Measurements from ENCODE around the gene VAMP1.
"Not testable (repeated sequence)": the region's sequence is repeated elsewhere in the genome, so short reads cannot be mapped to it uniquely, and the experiment has no call there.

Gene VAMP1

DNA sequence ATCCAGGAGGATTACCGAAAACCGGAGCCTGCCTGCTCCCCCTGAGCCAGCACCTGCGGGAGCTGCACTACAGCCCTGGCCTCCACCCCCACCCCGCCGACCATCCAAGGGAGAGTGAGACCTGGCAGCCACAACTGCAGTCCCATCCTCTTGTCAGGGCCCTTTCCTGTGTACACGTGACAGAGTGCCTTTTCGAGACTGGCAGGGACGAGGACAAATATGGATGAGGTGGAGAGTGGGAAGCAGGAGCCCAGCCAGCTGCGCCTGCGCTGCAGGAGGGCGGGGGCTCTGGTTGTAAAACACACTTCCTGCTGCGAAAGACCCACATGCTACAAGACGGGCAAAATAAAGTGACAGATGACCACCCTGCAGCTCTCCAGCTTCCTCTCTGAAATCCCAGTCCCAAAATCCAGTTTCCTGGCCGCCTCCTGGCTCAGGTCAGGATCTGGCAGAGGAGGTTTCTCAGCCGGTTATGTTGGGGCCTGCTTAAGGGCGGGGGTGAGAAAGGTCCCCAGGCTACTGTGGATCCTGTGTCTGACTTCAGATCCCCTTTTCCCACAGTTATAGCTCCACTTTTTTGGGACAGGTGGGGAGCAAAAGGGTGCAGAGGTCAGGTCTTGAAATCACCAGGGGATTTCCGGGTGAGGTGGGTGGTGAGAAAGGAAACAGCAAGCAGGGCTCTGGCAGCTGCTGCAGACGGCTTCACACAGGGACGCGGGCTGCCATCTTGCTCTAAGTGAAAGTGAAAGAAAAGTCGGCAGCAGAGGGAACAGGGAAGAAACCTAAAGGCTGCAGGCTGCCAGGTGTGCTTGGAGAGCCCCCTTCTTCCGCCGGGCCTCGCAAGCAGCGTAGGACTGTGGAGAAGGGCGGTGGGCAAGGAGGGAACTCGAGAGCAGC is 18.9 kb downstream of the VAMP1 start, which contains the start of gene TAPBPL:
TSS of gene TAPBPL (plus strand) at position 695 of the 897 bp plus-strand sequence. CDS start 207 bp downstream, outside the sequence.
- DNase-seq (ENCODE audit: low read depth) = peak; percentile 60

- no peak for DNase-seq (ENCODE audit: low read depth)
These were observed 19.6 kb downstream of the VAMP1 start for GRCh38 chr12:6450869-6451347.

DNA sequence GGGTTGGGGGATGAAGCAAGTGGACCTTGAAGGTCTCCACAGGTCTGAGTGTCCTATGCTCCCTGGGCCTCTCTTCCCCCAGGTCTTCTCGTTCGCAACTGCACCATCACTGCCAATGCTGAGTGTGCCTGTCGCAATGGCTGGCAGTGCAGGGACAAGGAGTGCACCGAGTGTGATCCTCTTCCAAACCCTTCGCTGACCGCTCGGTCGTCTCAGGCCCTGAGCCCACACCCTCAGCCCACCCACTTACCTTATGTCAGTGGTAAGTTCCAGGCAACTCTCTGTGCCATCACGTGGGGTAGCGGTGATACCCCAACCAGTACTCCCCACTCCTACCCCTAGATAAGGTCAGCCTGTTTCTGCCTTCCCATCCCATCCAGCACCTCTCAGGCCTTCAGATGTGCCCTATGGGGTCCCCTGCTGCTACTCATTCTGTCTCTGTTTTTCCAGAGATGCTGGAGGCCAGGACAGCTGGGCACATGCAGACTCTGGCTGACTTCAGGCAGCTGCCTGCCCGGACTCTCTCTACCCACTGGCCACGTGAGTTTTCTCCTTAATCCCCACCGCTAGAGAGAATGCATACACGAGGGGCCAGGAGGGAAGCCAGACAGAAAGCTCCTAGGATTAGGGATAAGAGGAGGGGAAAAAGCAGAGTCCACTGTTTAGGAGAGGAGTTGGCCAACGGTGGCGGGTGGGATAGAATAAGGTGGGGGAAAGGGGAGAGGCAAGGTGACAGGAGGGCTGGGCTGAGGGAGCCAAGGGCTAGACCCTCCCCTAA is 20.2 kb downstream of the VAMP1 start:
- DNase-seq (ENCODE audit: low read depth) = no peak

GRCh38 chr12:6444704-6445688 is 25.5 kb downstream of the VAMP1 start, which contains the start of gene CD27:
Gene CD27 (plus strand): TSS chr12:6444955. CDS start chr12:6445096, 141 bp downstream.
- no peak for DNase-seq (ENCODE audit: low read depth)

- no peak for DNase-seq (ENCODE audit: low read depth)
These were observed 26.4 kb downstream of the VAMP1 start for GRCh38 chr12:6444031-6444430.

GRCh38 chr12:6443361-6443983 is 27.0 kb downstream of the VAMP1 start:
- no peak for DNase-seq (ENCODE audit: low read depth)

GRCh38 chr12:6442836-6443235 is 27.6 kb downstream of the VAMP1 start:
- DNase-seq (ENCODE audit: low read depth) = no peak

GRCh38 chr12:6440391-6440790 is 30.1 kb downstream of the VAMP1 start:
- no peak for DNase-seq (ENCODE audit: low read depth)

- DNase-seq (ENCODE audit: low read depth) = no peak
These were observed 32.1 kb downstream of the VAMP1 start for GRCh38 chr12:6438345-6438744.

GRCh38 chr12:6437586-6437985 is 32.9 kb downstream of the VAMP1 start:
- no peak for DNase-seq (ENCODE audit: low read depth)

- DNase-seq (ENCODE audit: low read depth) = no peak
These were observed 34.3 kb downstream of the VAMP1 start for GRCh38 chr12:6435961-6436715.

- DNase-seq (ENCODE audit: low read depth) = no peak
These were observed 36.0 kb downstream of the VAMP1 start for GRCh38 chr12:6434205-6435140.

DNA sequence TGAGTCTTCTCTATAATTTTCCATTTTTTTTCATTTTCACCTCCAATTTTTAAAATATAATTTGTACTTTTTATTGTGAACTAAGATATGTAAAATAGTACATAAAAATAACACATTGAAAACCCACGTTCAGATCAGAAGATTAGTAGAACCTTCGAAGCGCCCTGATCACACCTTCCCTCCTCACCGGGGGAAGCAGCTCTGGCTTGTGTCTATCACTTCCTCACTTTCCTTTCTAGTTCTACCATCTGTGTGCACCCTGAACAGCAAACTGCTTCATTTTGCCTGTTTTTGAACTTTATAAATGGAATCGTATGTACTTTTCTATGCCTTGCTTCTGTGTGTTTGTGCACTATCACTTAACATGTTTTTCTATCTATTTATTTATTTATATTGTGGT is 37.5 kb downstream of the VAMP1 start:
- no peak for DNase-seq (ENCODE audit: low read depth)

- DNase-seq (ENCODE audit: low read depth) = peak; percentile 97
These were observed 40.1 kb downstream of the VAMP1 start for GRCh38 chr12:6430124-6430989.

DNA sequence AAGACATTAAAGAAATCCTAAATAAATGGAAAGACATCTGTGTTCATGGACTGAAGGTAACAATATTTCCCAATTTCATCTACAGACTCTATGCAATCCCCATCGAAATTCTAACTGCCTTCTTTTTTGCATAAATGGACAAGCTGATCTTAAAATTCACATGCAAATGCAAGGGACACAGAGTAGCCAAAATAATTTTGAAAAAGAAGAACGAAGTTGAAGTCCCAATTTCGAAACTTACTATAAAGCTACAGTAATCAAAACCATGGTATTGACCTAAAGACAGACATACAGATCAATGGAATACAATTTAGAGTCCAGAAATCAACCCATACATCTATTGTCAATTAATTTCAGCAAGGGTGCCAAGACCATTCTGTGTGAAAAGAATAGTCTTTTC is 42.2 kb downstream of the VAMP1 start:
- no peak for DNase-seq (ENCODE audit: low read depth)

DNA sequence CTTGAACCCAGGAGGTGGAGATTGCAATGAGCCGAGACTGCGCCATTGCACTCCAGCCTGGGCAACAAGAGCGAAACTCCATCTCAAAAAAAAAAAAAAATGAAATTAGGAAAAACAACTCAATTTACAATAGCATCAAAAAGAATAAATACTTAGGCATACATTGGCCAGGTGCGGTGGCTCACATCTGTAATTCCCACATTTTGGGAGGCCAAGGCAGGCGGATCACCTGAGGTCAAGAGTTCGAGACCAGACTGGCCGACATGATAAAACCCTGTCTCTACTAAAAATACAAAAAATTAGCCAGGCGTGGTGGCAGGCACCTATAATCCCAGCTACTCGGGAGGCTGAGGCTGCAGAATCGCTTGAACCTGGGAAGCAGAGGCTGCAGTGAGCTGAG is 42.7 kb downstream of the VAMP1 start:
- not testable (repeated sequence) for DNase-seq (ENCODE audit: low read depth)

DNA sequence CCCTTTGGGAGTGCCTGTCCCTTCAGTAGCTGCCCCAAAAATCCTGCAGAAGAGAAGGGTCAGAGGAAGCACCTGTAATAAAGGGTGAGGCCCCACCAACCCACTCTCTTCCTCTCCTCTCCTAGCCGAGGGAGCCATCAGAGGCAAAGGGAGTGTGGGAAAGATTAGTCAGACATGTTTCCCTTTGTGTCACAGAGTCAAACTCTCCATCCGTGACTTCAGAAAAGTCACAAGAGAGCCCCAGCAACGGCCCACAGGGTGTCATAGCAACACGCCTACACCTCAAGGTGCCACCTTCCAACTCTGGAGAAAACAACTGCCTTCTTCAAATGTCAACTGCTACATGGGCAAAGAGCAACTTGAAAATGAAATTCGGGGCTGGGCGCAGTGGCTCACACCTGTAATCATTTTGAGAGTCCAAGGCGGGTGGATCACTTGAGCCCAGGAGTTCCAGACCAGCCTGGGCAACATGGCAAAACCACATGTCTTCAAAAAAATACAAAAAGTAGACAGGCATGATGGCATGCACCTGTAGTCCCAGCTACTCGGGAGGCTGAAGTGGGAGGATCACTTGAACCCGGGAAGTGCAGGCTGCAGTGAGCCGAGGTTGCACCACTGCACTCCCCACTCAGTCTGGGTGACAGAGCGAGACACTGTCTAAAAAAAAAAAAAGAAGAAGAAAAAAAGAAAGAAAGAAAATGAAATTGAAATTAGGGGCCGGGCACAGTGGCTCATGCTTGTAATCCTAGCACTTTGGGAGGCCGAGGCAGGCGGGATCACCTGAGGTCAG is 43.4 kb downstream of the VAMP1 start:
- no peak for DNase-seq (ENCODE audit: low read depth)

Measured in HS-5 (cell line).